Measurements from ENCODE around the gene CLRN3.

CLRN3 gene

GRCh38 chr10:127903789-127904188, 11.0 kb upstream of the CLRN3 start:
- CTCF ChIA-PET = interaction anchor here (5.5 kb wide), 1 partner anchor 106 kb away, joined by 144 read pairs; no protein-coding TSS in a partner anchor
- no peak for TF ChIP-seq CTCF (conservative IDR thresholded peaks at IDR 0.05; ENCODE audit: low read depth)
- no peak for DNase-seq (ENCODE audit: low spot score)
- no peak overlapping the region for H3K27ac ChIP-seq
- POLR2A ChIA-PET (ENCODE audit: low non-redundant PET) = no interaction called here

GRCh38 chr10:127899766-127900387, 7.1 kb upstream of the CLRN3 start:
- CTCF ChIA-PET = interaction anchor here (0.8 kb wide), 1 partner anchor 112 kb away, joined by 3 read pairs; no protein-coding TSS in a partner anchor
- TF ChIP-seq CTCF (conservative IDR thresholded peaks at IDR 0.05; ENCODE audit: low read depth) = no peak
- POLR2A ChIA-PET (ENCODE audit: low non-redundant PET) = no interaction called here
- no peak overlapping the region for H3K27ac ChIP-seq
- no peak for DNase-seq (ENCODE audit: low spot score)

- POLR2A ChIA-PET (ENCODE audit: low non-redundant PET) = no interaction called here
Observed at GRCh38 chr10:127897177-127897576, 4.4 kb upstream of the CLRN3 start.

GRCh38 chr10:127896590-127896989, 3.8 kb upstream of the CLRN3 start:
- no peak for TF ChIP-seq CTCF (conservative IDR thresholded peaks at IDR 0.05; ENCODE audit: low read depth)
- DNase-seq (ENCODE audit: low spot score) = no peak
- ChIA-PET POLR2A (ENCODE audit: low non-redundant PET) (no interaction called here), CTCF (interaction anchor here (1.0 kb wide), 1 partner anchor 114 kb away, joined by 3 read pairs; no protein-coding TSS in a partner anchor)
- no peak overlapping the region for H3K27ac ChIP-seq

More at GRCh38 chr10:127897177-127897576, 4.4 kb upstream of the CLRN3 start:
- CTCF ChIA-PET = interaction anchor here (0.6 to 1.0 kb wide), 2 partner anchors 114 to 334 kb away, joined by 3 read pairs; no protein-coding TSS in a partner anchor
- H3K27ac ChIP-seq = no peak overlapping the region
- no peak for DNase-seq (ENCODE audit: low spot score)
- no peak for TF ChIP-seq CTCF (conservative IDR thresholded peaks at IDR 0.05; ENCODE audit: low read depth)

GRCh38 chr10:127894146-127894545, 1.4 kb upstream of the CLRN3 start:
- DNase-seq (ENCODE audit: low spot score) = no peak
- no peak for TF ChIP-seq CTCF (conservative IDR thresholded peaks at IDR 0.05; ENCODE audit: low read depth)
- CTCF ChIA-PET = interaction anchor here (0.8 kb wide), 1 partner anchor 116 kb away, joined by 4 read pairs; no protein-coding TSS in a partner anchor
- H3K27ac ChIP-seq = no peak overlapping the region
- POLR2A ChIA-PET (ENCODE audit: low non-redundant PET) = no interaction called here

GRCh38 chr10:127890832-127891334, 1.9 kb downstream of the CLRN3 start:
- DNase-seq (ENCODE audit: low spot score) = no peak
- ChIA-PET POLR2A (ENCODE audit: low non-redundant PET) (no interaction called here), CTCF (interaction anchor here (1.6 kb wide), 2 partner anchors 121 to 178 kb away, joined by 3 to 5 read pairs; no protein-coding TSS in a partner anchor)
- no peak for TF ChIP-seq CTCF (conservative IDR thresholded peaks at IDR 0.05; ENCODE audit: low read depth)
- H3K27ac ChIP-seq = no peak overlapping the region

Data from RWPE1 (cell line).